Astrocyte (in vitro differentiated cells and primary cell): ENCODE data around the gene PPM1H.

Experiments used
- CTCF ChIP-seq: IDR thresholded peaks from 2 replicates; pipeline ENCODE4 v1.5.1; 2011; ENCODE audit warnings: low read depth, mild to moderate bottlenecking, inconsistent platforms, low read length, moderate library complexity; ENCODE audit not compliant: insufficient read depth
- EZH2 ChIP-seq: IDR thresholded peaks from 2 replicates; pipeline ENCODE4 v1.6.1; 2012; ENCODE audit warnings: mild to moderate bottlenecking, low read length, inconsistent platforms; ENCODE audit not compliant: insufficient read depth

- TF ChIP-seq CTCF, result no peak
- TF ChIP-seq EZH2, result no peak
These were observed 42.5 kb upstream of the PPM1H start for GRCh38 chr12:62977418-62977817.
